Loucy (cell line): Measurements from ENCODE around the gene LITAFD.

ENCODE experiments used
- CTCF ChIP-seq: fragments of 200-600 bp; sonication (generic); conservative IDR thresholded peaks from 2 replicates; pipeline ENCODE4 v1.5.1; 2014; ENCODE audit warnings: mild to moderate bottlenecking, antibody characterized with exemption, low read length
- EZH2phosphoT487 ChIP-seq: fragments of 200-600 bp; IDR thresholded peaks from 2 replicates; pipeline ENCODE4 v1.6.1; 2018; ENCODE audit warnings: antibody characterized with exemption, mild to moderate bottlenecking, moderate library complexity, borderline replicate concordance

DNA sequence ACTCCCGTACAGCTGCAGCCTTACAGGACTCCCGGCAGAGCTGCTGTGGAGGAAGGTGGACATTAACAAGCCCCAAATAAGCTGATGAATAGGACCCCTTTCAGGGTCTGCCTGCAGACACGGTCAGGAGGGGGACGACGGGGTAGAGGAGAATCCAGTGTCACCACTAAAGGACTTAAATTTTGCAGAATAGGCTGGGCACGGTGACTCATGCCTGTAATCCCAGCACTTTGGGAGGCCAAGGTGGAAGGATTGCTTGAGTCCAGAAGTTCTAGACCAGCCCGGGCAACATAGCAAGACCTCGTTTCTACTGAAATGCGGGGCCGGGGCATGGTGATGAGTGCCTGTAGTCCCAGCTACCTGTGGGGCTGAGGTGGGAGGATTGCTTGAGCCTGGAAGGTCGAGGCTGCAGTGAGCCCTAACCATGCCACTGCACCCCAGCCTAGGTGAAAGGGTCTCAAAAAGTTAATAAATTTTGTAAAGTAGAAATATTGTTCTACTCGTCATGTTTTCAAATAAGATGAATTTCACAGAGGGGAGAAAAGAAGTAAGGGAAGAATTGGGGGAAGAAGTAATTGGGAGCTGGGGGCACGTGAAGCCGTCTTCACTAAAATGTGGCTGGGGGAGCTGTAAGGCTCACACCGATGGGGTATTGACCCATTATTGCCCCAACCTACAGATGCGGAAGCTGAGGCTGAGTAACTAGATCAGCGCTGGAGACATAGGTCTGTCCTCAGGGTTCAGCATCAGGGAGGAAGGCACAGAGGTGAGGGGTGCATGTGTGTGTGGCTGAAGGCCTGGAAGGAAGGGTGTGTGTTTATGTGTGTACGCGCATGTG, 4.7 kb downstream of the LITAFD start:
- TF ChIP-seq CTCF = no peak
- TF ChIP-seq EZH2phosphoT487 = no peak
